ES-I3 (cell line): ENCODE measurements around the gene ATF5.

Experiments used
- H3K36me3 ChIP-seq: 2 replicates; pipeline ENCODE4 v1.6.1; 2013; ENCODE audit warnings: mild to moderate bottlenecking, low read length, control low read depth, moderate library complexity; ENCODE audit not compliant: insufficient read depth
- H3K4me1 ChIP-seq: 2 replicates; pipeline ENCODE4 v1.6.1; 2013; ENCODE audit warnings: mild to moderate bottlenecking, control low read depth, low read length; ENCODE audit not compliant: insufficient read depth
- H3K9ac ChIP-seq: 2 replicates; pipeline ENCODE4 v1.6.1; 2013; ENCODE audit warnings: low read depth, mild to moderate bottlenecking, low read length, moderate library complexity
- H3K9me3 ChIP-seq: 2 replicates; pipeline ENCODE4 v1.6.1; 2013; ENCODE audit warnings: mild to moderate bottlenecking, low read length, moderate library complexity; ENCODE audit not compliant: control insufficient read depth, insufficient read depth

Gene ATF5, protein sequence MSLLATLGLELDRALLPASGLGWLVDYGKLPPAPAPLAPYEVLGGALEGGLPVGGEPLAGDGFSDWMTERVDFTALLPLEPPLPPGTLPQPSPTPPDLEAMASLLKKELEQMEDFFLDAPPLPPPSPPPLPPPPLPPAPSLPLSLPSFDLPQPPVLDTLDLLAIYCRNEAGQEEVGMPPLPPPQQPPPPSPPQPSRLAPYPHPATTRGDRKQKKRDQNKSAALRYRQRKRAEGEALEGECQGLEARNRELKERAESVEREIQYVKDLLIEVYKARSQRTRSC

DNA sequence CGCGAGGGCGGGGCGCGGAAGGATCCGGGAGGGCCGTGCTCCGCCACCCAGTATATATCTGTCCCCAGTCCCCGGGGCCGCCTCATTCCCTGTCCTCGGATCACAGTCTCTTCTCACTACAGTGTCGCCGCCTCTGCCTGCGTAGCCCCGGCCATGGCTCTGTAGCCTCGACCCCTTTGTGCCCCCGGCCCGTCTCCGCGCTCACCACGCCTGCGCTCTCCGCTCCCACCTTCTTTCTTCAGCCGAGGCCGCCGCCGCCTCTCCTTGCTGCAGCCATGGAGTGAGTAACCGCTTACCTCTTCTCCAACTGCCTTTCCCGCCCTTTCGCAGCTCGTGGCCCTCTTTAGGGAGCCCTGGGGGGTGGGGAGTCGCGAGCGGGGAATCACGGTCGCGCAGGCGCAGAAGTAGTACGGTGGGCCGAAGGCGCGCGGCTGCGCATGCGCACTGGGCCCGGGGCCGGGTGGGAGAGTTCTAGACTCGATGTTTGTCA lies at the start of gene ATF5, which contains the start of gene NUP62:
ATF5 (plus strand) TSS at position 85 of the 490 bp plus-strand sequence. CDS start 1,646 bp downstream, outside the sequence.
NUP62 (minus strand) TSS at position 384 of the 490 bp plus-strand sequence. CDS start 19,697 bp downstream, outside the sequence.
- peaks cover 16% of the 10 kb centered on the region for H3K36me3 ChIP-seq
- no peaks in the 10 kb centered on the region for H3K9me3 ChIP-seq
- no peaks in the 10 kb centered on the region; the same call in 1 of the 2 replicates for H3K4me1 ChIP-seq
- peak within 1 kb of the TSS; percentile 93 for H3K9ac ChIP-seq

DNA sequence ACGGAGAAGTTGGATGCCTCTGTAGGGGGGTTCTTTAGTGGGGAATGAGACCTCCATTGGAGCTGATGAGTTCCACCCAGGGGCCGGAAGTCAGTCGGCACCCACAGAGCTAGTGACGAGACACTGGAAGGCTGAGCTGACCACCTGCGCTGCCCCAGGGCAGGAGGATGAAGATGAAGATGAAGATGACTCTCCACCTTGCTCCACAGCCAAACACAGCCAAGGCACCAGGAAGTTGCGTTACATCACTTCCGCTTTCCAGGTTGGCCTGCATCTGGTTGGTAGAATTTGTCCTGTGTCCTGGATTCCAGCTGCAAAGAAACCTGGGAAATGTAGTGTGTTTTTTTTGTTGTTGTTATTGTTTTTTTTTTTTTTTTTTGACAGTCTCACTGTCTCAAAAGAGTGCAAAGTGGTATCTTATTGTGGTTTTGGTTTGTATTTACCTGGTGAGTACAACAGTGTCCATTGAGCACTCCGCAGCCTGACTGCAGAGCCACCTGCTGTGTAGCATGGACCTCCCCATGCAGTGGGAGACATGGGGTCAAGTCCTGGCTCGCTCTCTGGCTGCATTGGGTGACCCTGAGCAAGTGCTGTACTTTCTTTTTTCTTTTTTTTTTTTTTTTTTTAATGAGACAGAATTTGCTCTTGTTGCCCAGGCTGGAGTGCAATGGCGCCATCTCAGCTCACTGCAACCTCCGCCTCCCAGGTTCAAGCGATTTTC lies 49.6 kb upstream of the ATF5 start:
- H3K4me1 ChIP-seq = peaks cover 7% of the 10 kb centered on the region; the same call in 1 of the 2 replicates
- H3K9me3 ChIP-seq = no peaks in the 10 kb centered on the region
- peaks cover 11% of the 10 kb centered on the region; the same call in 1 of the 2 replicates for H3K36me3 ChIP-seq
- H3K9ac ChIP-seq = no peak overlapping the region

DNA sequence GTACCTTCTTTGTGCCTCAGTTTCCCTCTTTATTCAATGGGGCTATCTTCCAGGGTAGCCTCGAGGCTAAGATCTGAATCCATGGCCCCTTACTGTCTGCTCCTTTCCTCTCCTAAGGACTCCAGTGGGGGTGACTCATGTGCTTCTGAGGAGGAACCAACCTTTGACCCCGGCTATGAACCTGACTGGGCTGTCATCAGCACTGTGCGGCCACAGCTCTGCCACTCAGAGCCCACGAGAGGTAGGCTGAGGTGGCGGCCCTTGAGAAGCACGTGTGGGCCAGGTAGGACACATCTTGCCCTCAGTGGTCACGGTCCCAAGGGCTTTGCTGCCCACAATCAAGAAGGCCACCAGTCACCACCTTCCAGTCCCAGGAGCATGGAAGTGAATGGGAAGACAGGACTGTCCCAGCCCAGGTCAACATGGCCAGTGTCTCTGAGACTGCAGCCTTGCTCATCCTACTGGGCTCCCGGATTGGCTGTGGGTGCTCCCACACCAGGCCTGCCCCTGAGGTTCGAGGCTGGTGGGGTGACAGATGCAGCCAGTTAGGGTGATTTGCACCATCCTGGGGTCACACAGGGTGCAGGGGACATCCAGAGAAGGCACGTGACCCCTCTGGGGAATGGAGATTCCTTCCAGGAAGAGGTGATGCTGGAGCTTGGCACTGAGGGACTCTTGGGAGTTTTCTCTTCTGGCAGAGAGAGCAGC lies 48.7 kb upstream of the ATF5 start:
- Histone ChIP-seq H3K9ac (no peak overlapping the region), H3K36me3 (peaks cover 11% of the 10 kb centered on the region; the same call in 1 of the 2 replicates), H3K4me1 (peaks cover 7% of the 10 kb centered on the region; the same call in 1 of the 2 replicates), H3K9me3 (no peaks in the 10 kb centered on the region)

DNA sequence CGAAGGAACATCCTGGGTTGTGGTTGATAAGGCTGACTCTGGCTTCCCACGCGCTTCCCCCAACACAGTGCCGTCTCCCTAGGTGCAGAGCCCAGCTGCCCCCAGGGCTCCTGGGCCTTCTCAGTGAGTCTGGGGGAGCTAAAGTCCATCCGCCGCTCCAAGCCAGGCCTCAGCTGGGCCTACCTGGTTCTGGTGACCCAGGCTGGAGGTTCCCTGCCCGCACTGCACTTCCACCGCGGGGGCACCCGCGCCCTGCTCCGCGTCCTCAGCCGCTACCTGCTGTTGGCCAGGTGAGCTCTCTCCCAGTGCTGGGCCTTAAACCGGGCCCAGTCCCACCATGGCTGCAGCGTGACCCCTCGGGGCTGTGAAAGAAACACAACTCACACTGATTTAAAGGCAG lies 47.8 kb upstream of the ATF5 start:
- 0 out of 2 replicates have a peak, but pooled peaks cover 7% of the 10 kb centered on the region for H3K4me1 ChIP-seq
- no peak overlapping the region for H3K9ac ChIP-seq
- peaks cover 11% of the 10 kb centered on the region; the same call in 1 of the 2 replicates for H3K36me3 ChIP-seq
- H3K9me3 ChIP-seq = no peaks in the 10 kb centered on the region

DNA sequence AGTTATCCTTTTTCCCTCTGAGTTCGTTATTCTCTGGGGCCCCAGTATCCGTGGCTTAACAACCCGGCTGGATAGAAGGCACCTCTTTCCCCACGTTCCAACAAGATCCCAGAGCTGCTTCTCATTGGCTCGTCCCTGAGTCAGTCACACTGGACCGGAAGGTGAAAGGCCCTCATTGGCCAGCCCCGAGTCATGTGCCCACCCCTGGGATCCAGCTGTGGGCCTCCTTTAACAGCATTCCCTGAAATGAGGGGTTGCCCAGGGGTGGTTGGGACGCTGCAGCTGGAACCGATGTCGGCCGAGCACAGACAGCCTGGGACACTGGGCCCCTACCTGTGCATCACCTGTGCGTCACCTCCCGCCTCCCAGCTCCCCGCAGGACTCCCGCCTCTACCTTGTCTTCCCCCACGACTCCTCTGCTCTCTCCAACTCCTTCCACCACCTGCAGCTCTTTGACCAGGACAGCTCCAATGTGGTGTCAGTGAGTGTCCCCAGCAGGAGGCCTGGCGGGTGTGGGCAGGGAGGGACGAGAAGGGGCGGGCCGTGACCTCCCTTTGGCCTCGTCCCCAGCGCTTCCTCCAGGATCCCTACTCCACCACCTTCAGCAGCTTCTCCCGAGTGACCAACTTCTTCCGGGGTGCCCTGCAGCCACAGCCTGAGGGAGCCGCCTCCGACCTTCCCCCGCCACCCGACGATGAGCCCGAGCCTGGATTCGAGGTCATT lies 47.2 kb upstream of the ATF5 start:
- peaks cover 11% of the 10 kb centered on the region; the same call in 1 of the 2 replicates for H3K36me3 ChIP-seq
- H3K9me3 ChIP-seq = no peaks in the 10 kb centered on the region
- no peak overlapping the region for H3K9ac ChIP-seq
- 0 out of 2 replicates have a peak, but pooled peaks cover 7% of the 10 kb centered on the region for H3K4me1 ChIP-seq

DNA sequence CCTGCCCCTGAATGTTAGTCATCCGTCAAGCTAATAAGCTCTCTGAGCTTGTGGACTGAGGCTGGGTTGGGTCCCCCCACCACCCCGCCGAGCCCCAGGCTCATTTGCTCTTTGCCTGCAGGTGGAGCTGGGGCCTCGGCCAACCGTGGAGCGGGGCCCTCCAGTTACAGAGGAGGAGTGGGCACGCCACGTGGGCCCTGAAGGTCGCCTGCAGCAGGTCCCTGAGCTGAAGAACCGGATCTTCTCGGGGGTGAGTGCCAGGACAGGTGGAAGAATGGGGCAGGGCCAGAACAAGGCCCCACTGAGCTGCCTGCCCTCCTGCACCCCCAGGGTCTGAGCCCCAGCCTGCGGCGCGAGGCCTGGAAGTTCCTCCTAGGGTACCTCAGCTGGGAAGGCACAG lies 46.4 kb upstream of the ATF5 start:
- Histone ChIP-seq H3K36me3 (peaks cover 11% of the 10 kb centered on the region; the same call in 1 of the 2 replicates), H3K9ac (no peak overlapping the region), H3K9me3 (no peaks in the 10 kb centered on the region), H3K4me1 (0 out of 2 replicates have a peak, but pooled peaks cover 7% of the 10 kb centered on the region)

DNA sequence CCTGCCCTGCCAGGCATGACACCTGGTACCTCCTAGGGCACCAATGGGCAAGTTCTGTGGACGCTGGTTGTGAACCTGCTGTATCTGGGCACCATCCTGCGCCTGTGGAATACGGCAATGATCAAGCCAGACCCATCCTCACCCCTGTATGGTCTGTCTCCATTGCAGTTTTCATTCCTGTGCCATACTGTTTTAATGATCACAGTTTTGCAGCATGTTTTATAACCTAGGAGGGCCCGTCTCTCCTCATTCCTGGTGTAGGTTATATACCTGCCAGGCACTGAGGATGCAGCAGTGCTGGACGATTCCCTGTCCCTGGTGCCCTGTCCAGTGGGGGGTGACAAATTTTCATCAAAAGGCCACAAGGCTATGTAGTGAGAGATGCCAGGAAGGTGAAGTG lies 45.9 kb upstream of the ATF5 start:
- 0 out of 2 replicates have a peak, but pooled peaks cover 7% of the 10 kb centered on the region for H3K4me1 ChIP-seq
- peaks cover 11% of the 10 kb centered on the region; the same call in 1 of the 2 replicates for H3K36me3 ChIP-seq
- H3K9me3 ChIP-seq = no peaks in the 10 kb centered on the region
- H3K9ac ChIP-seq = no peak overlapping the region

DNA sequence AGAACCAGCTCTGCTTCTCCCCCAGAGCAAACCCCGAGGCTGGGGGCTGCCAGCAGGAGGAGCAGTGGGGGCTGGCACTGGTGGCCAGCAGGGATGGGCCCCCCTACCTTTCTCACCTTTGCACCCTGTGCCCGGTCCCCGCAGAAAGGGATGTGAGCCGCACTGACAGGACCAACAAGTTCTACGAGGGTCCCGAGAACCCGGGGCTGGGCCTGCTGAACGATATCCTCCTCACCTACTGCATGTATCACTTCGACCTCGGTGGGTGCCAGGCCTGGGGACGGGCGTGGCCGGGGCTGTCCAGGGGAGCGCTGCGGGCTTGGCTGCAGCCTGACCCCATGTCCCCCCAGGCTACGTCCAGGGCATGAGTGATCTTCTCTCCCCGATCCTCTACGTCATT lies 44.9 kb upstream of the ATF5 start:
- no peak overlapping the region for H3K9ac ChIP-seq
- H3K4me1 ChIP-seq = no peaks in the 10 kb centered on the region
- no peaks in the 10 kb centered on the region for H3K9me3 ChIP-seq
- peaks cover 11% of the 10 kb centered on the region for H3K36me3 ChIP-seq

DNA sequence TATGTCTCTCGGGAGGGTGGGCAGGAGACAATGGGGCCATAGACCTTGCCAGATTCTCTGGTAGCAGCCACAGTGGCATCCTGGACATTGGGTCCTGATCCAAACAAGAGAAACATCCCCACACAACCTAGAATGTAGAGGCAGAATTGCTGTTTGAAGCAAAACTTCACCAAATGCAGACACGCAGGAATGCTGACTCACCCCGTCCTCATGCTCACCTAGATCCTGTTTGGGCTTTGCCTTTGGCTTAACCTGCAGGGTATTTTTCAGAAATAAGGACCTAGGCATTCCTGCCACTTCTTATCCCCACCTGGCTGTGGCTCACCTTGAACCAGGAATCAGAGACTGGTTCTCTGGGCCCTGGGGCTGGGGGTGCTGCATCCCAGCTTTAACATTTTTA lies 44.2 kb upstream of the ATF5 start:
- no peaks in the 10 kb centered on the region for H3K4me1 ChIP-seq
- no peak overlapping the region for H3K9ac ChIP-seq
- 0 out of 2 replicates have a peak, but pooled peaks cover 3% of the 10 kb centered on the region for H3K9me3 ChIP-seq
- peaks cover 11% of the 10 kb centered on the region for H3K36me3 ChIP-seq

DNA sequence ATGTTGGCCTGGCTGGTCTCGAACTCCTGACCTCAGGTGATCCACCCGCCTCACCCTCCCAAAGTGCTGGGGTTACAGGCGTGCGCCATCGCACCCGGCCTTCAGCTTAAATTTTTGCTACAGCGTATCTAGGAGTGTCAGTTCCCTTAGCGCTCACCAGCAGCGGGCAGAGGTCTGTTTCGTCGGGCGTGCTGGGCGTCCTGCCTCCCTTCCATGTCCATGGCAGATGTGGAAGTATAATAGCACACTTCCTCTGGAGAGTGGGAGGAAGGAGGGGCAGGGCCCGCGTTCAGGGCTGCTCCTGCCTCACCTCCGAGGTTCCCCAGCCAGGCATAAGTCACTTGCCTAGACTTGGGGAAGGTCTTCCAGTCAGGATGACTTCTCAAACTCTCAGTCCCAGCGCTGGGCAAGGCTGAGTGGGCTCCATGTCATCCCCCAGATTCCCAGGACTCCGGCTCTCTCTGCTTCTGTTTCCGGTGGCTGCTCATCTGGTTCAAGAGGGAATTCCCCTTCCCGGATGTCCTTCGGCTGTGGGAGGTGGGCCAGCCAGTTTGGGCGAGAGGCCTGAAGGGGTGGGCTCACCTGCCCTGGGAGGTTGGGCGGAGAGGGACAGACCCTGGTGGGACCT lies 41.9 kb upstream of the ATF5 start:
- H3K4me1 ChIP-seq = peaks cover 5% of the 10 kb centered on the region
- peaks cover 11% of the 10 kb centered on the region for H3K36me3 ChIP-seq
- 0 out of 2 replicates have a peak, but pooled peaks cover 3% of the 10 kb centered on the region for H3K9me3 ChIP-seq
- peak overlapping the region; percentile 32; the same call in 1 of the 2 replicates for H3K9ac ChIP-seq

DNA sequence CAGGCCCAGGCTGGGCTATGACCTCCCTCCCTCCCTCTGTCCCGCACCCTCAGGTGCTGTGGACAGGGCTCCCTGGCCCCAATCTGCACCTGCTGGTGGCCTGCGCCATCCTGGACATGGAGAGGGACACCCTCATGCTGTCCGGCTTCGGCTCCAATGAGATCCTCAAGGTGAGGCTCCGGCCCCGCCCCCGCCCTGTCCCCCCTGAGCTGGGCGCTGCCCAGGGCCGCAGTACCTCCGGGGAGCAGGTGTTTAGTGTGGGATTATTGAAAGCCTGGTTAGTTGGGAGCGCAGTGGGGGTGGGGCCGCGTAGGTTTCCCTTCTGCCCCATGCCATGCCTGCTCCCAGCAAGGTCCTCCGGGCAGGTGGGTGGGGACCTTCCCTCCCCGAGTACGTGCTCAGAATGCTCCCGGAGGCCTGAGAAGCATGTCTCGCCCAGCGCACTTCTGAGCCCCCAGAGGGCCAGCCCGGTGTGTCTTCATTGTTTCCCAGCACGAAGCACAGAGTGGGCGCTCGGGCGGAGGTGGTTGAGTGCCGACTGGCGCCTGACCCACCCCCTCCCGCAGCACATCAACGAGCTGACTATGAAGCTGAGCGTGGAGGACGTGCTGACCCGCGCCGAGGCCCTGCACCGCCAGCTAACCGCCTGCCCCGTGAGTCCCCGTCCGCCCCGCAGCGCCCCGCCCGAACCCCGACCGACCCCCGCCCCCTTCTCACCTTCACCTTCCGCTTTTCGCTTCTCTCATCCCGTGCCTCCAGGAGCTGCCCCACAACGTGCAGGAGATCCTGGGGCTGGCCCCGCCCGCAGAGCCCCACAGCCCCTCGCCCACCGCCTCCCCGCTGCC lies 41.1 kb upstream of the ATF5 start:
- peak overlapping the region; percentile 32; the same call in 1 of the 2 replicates for H3K9ac ChIP-seq
- H3K9me3 ChIP-seq = 0 out of 2 replicates have a peak, but pooled peaks cover 3% of the 10 kb centered on the region
- H3K4me1 ChIP-seq = peaks cover 5% of the 10 kb centered on the region
- peaks cover 9% of the 10 kb centered on the region for H3K36me3 ChIP-seq

DNA sequence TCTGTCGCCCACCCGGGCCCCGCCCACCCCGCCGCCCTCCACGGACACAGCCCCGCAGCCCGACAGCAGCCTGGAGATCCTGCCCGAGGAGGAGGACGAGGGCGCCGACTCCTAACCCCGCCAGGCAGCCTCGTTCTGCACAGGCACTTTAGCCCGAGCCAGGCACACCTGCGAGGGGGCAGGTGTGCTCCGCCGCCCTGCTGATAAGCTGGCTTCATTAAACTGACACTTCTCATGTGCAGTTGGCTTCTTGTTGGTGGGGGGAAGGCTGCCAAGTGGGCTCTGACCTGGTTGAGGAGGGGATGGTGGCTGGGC lies 40.5 kb upstream of the ATF5 start:
- no peak overlapping the region; the same call in 1 of the 2 replicates for H3K9ac ChIP-seq
- H3K9me3 ChIP-seq = 0 out of 2 replicates have a peak, but pooled peaks cover 3% of the 10 kb centered on the region
- peaks cover 5% of the 10 kb centered on the region for H3K4me1 ChIP-seq
- H3K36me3 ChIP-seq = peaks cover 5% of the 10 kb centered on the region
